Hepatocyte (in vitro differentiated cells): Measurements from ENCODE around the gene ALDOC.

Source experiments
- EZH2 ChIP-seq: fragments of 200-600 bp; sonication (generic); IDR thresholded peaks from 2 replicates; pipeline ENCODE4 v1.6.1; 2016; ENCODE audit warnings: antibody characterized with exemption, mild to moderate bottlenecking, borderline replicate concordance
- EZH2phosphoT487 ChIP-seq: fragments of 200-600 bp; sonication (generic); IDR thresholded peaks from one replicate; pipeline ENCODE4 v1.6.1; 2018; ENCODE audit warnings: antibody characterized with exemption, mild to moderate bottlenecking, low read depth, moderate library complexity; ENCODE audit not compliant: unreplicated experiment, severe bottlenecking
- TF ChIP-seq, protein P1 (sequence below): fragments of 200-600 bp; sonication (generic); IDR thresholded peaks from 2 replicates; pipeline ENCODE4 v1.5.1; 2016; ENCODE audit warnings: antibody characterized with exemption, mild to moderate bottlenecking; ENCODE audit not compliant: poor library complexity

DNA sequence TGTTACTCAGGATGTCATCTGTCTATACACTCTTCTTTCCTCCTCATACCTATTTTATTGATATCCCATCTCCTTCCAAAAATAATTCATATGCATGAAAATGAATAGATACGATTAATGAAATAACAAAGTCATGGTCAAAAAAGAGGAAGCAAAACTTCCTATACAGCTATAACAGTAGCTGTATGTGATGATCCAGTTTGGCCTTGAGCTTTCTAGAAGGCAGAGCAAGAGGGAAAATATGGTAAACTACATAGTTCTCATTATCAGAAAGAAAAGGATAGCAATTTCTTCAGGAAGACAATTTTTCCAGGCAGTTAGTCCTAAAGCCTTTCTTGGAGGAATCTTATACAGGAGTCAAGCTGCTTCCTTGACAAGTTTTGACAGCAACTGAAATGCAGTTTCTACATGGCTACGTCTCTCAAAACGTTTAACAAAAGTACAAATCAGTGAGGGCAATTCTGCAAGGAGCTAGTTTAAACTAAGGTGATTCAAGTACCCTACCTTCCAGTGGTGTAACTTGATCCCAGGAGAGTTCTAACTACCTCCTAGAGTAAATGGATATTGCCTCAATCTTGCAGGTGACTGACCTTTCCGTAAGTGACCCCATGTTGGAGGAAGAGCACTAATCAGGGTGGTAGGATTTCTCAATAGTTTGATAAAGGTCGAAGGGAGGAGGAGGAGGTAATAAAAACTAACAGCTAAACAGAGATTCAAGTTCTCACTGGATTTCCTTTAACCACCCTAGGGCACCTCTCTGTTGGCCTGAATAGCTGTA lies 21.1 kb upstream of the ALDOC start:
- TF ChIP-seq, protein P1, sequence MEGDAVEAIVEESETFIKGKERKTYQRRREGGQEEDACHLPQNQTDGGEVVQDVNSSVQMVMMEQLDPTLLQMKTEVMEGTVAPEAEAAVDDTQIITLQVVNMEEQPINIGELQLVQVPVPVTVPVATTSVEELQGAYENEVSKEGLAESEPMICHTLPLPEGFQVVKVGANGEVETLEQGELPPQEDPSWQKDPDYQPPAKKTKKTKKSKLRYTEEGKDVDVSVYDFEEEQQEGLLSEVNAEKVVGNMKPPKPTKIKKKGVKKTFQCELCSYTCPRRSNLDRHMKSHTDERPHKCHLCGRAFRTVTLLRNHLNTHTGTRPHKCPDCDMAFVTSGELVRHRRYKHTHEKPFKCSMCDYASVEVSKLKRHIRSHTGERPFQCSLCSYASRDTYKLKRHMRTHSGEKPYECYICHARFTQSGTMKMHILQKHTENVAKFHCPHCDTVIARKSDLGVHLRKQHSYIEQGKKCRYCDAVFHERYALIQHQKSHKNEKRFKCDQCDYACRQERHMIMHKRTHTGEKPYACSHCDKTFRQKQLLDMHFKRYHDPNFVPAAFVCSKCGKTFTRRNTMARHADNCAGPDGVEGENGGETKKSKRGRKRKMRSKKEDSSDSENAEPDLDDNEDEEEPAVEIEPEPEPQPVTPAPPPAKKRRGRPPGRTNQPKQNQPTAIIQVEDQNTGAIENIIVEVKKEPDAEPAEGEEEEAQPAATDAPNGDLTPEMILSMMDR, result no peak
- TF ChIP-seq EZH2 (no peak), EZH2phosphoT487 (no peak)
